Activated CD8-positive, alpha-beta memory T cell treated with anti-CD3 and anti-CD28 coated beads for 36 hours (primary cell): ENCODE measurements around the gene CTNNBL1. TPM values are rescaled to one million over a fixed set of nuclear protein-coding genes. Genes with fewer than 3 reads are reported as not detected.

Experiments used
- CTCF ChIA-PET: fragments of 350-600 bp; sonication (Branson Sonifier 250); formaldehyde crosslinking; loops from one replicate; lab custom pipeline; 2021; ENCODE audit warnings: antibody characterized with exemption; lab: Charles Lee
- POLR2A ChIA-PET: fragments of 350-600 bp; sonication (Branson Sonifier 250); formaldehyde crosslinking; loops from one replicate; lab custom pipeline; 2021; ENCODE audit warnings: antibody characterized with exemption; lab: Charles Lee
- total RNA-seq, 2 experiments: library from RNA; stranded (reverse); gene quantifications; one replicate each; pipeline ENCODE4 v1.2.3, GENCODE V29; 2021

The CTNNBL1 gene
- total RNA-seq, 2 experiments from 2014 or later = 97.6 to 97.8 TPM

DNA sequence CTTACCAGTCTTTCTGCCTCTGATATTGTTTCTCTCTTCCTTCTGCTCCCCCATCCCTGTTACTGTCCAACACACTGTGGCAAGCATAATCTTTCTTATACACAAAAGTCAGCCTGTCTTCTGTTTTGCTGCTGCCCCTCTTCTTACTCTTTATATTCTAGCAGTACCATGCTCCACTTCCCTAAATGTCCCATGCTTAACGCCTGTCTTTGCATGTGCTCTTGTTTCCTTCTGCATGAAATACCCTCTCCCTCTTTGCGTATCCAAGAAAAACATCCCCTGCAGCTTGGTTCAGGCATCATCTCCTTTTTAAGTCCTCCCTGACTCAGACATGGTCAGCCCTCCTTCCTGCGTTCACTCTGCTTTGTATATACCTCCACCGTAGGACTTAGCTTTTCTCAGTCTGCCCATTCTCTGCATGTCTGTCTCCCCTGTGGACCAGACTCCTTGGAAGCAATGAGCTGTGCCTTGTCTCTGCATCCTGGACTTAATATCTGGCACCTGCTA lies 103.9 kb downstream of the CTNNBL1 start:
- POLR2A ChIA-PET = no interaction called here

DNA sequence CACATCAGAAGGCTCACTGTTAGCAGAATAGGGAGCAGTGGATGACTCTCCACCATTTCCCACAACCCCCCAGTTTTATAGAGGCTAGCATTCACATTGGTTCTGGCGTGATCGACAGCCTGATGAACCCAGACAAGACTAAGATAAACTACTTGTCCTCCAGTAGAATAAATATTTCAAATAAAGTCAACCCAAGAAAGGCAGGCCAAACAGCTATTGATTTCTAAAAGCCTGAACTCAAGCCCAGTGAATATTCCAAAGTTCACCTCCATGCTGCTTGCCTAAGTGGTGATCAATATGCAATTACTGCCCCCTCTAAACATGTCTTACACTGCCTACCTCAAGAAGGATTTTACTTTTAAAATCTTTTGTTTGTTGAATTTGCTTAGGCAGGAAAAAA lies 104.5 kb downstream of the CTNNBL1 start:
- CTCF ChIA-PET = no interaction called here
- POLR2A ChIA-PET = no interaction called here

More for the DNA sequence above, 103.9 kb downstream of the CTNNBL1 start:
- CTCF ChIA-PET = no interaction called here

DNA sequence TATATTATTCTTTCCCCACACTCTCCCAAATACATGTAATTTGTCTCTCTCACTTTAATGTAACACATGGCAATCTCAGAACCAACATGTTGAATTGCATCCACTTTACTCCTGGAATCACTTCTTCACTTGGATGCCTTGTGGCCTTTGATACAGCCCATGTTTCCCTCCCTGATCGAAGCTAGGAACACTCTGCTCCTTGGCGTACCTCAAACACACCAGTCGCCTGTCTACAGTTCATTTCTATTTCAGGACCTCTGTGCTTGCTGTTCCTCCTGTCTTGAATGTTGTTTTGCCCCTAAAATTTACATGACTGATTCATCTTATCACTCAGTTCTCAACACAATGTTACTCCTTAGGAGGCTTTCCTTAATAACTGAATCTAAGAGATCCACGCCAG lies 106.8 kb downstream of the CTNNBL1 start:
- CTCF ChIA-PET = no interaction called here

DNA sequence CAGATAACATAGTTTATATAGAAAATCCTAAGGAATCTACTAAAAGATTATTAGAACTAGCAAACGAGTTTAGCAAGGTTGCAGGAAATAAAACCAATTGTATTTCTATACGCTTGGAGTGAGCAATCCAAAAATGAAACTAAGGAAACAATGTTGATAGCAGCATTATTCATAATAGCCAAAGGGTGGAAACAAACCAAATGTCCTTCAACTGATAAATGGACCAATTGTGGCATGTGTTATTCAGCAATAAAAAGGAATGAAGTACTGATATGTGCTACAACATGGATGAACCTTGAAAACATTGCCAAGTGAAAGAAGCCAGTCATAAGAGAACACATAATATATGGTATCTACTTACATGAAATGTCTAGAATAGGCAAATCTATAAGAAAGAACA lies 108.1 kb downstream of the CTNNBL1 start:
- CTCF ChIA-PET = no interaction called here
- POLR2A ChIA-PET = no interaction called here

More for the DNA sequence above, 106.8 kb downstream of the CTNNBL1 start:
- POLR2A ChIA-PET = no interaction called here

DNA sequence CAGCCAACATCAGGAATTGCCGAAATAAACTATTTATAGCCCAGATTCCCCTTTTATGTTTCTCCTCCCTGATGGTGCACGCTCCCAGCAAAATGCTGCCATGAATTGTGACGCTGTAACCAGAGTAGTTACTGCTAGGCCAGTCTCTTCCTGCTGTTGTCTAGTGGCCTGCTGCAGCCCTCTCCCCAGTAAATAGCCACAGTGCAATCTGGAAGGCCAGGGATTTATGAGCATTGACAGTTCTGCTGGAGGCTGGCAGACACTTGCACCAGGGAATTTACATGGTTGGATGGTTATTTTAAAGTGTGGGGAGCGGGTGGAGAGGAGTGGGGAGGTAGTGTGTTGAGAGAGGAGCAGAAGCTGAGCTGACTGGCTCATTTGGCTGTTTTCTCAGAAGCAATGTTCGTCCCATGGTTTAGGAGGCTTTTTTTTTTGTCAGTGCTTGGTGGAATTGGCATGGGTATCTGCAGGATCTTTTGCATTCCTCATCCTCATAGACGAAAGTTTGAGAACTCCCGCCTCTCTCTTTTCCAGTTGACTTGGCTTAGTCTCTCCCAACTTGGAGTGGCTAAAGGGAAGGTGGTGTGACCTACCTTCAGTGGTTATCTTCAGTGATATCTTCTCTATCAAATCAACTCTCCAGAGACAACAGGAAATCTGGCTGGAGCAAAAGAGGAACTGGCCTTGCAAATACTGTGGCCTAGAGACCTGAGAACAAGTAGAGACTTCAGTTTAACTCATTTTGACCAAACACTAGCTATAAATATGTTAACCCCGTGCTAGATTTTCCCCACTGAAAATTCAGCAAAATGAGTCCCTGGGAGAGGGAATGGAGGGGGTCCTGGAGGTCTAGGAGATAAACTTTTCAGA lies 109.8 kb downstream of the CTNNBL1 start:
- ChIA-PET POLR2A (no interaction called here), CTCF (interaction anchor here (0.6 to 1.2 kb wide), 2 partner anchors 22 to 476 kb away, joined by 3 to 4 read pairs; no protein-coding TSS in a partner anchor)

DNA sequence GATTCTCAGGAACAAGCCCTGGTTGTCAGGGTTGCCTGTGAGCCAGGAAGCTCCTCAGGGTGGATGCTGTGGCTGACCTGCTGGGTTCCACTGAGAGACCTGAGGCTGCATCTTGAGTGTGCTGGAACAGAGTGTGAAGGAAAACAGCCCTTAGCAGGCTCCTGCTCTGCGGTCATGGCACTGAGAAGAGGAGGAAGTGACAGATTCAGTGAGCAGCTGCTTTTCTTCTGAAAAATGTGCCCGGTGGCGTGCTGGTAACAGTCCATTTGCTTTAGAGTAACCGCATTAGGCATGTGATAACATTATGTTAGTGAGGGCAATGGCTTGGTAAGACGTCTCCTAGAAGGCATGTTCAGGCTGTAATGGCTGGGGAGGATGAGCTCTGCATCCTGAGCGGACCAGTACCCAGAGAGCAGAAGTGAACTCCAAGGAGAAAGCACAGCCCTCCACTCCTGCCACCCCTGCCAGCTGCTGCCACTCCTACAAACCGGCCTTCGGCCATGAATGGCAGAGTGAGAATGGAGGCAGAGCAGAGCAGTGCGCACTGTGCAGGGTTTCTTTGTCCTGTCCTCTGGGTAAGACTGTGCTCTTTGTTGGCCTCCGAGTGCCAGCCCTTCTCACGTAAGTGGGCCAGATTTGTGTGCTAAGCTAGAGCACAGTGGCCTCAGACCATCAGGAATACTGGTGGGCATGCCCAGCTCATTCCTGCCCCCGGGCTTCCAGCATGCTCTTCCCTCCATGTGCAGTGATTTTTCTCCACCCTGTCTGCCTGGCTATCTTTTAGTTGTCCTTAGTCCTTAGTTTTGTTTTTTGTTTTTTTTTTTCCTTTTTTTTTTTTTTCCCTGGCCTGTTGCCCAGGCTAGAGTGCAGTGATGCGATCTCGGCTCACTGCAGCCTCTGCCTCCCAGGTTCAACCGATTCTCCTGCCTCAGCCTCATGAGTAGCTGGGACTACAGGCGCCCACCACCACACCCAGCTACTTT lies 111.0 kb downstream of the CTNNBL1 start:
- ChIA-PET CTCF (interaction anchor here (1.2 kb wide), 1 partner anchor 23 kb away, joined by 3 read pairs; no protein-coding TSS in a partner anchor), POLR2A (no interaction called here)

DNA sequence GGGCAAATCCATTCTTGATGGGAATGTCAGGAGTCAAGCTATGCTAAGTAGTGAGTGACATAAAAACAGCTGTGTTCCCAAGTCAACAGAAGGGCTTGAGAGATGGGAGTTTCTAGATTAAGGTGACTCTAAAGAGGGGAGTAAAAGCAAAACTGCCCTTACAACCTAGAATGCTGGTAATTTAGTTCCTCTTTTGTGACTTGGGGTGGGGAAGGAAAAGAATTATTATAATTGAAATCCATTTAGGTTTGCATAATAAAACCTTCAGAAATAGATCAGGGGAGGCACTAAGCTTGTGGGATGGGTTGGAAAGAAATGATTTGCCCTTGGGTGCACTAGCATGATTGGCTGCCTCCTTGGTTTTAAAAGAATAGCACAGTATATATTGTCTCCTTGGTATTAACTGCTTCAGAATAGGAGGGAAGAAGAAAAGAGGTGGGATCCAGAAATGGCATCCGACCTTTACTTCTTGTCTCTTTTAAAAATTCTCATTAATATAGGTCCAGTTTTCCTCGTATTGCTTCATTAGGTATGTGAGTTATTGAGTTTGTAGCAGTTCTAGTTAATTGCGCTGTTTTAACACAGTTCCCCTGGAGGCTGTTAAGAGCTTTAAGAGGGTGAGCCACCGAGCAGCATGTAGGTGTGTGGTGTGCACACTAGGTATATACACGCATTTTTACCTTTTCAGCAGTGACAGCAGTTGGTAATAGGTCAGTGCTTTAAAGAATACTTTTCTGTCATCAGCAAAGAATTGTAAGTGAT lies 113.8 kb downstream of the CTNNBL1 start:
- CTCF ChIA-PET = no interaction called here

DNA sequence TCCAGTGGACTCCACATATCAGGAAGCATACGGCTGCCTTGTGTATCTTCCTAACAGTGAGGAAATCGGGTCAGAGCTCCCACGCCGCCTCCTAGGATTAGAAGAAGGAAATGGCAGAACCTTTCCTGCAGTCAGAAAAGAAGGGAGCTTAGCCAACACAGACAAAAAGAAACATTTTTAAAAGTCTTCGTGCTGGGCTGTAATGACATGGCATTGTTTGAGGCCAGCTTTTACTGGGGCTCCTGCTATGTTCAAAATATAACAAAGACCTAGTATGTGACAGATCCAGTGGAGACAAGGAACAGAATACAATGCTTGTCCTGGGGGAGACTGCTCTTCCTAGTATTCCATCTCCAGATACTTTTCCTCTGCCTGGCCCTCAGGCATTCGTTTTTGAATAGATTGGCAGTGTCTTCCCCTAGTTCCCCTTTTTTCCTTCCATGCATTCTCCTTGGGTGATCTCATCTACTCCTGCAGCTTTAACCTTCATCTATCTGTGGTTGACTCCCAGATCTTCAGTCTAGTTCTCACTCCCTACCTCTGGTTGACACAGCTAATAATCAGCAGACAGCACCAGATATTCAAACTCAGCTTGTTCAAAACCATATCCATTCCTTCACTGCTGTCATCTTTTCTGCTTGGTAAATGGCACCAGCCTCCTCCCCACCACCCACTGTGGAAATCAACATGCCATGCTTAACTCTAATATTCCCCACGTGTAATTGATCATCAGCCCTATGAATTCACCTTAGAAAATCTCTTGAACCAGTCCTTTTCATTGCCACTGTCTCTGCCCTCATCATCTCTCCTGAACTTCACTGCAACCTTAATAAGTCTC lies 114.6 kb downstream of the CTNNBL1 start:
- ChIA-PET CTCF (no interaction called here), POLR2A (no interaction called here)

More for the DNA sequence above, 113.8 kb downstream of the CTNNBL1 start:
- POLR2A ChIA-PET = no interaction called here

DNA sequence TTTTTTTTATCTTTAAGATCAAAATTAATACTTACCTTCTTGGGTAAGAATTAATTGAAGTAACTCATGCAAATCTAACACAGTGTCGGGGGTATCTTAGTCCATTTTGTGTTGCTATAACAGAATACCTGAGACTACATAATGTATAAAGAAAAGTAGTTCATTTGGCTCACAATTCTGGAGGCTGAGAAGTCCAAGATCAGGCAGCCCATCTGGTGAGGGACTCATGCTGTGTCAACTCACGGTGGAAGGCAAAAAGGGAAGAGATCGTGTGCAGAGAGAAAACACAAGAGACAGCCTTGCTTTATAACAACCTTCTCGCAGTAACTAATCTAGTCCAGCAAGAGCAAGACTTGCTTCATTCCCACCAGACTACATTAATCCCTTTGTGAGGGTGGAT lies 116.2 kb downstream of the CTNNBL1 start:
- POLR2A ChIA-PET = no interaction called here
- CTCF ChIA-PET = no interaction called here

DNA sequence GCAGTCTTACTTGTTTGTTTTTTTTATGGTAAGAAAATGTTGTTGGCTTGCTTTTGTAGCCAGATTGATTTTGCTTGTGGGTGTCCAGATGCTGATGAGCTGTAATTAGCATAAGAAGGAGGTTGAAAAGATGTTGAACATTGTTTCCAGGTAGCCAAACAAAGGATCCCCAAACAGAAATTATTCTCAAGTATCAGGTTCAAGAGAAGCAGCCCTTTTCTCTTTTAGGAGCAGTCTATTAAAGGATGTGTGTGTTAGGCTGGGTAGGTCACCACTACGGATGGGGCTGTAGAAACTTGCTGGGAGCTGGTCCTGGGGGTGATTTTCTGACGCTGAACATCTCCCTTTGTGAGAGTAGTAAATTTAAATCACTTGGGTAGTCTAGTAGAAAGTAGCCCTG lies 122.2 kb downstream of the CTNNBL1 start:
- CTCF ChIA-PET = no interaction called here
- POLR2A ChIA-PET = no interaction called here

DNA sequence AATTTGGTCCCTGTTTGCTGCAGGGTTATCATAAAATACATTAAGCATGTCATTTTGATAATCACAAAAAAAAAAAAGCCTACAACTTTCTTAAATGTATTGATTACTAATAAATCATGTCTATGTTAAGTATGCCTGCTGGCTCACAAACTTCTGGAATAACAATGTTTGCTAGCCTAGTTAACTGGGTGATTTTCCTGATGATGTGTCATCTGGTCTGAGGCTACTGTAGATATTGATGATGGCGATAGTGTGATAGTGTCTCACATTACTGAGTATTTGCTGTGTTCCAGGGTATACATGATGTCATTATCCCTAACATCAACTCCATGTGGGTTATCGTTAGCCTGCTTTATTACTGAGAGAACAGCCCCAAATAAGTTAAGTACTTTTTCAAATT lies 122.9 kb downstream of the CTNNBL1 start:
- CTCF ChIA-PET = no interaction called here
- POLR2A ChIA-PET = no interaction called here

DNA sequence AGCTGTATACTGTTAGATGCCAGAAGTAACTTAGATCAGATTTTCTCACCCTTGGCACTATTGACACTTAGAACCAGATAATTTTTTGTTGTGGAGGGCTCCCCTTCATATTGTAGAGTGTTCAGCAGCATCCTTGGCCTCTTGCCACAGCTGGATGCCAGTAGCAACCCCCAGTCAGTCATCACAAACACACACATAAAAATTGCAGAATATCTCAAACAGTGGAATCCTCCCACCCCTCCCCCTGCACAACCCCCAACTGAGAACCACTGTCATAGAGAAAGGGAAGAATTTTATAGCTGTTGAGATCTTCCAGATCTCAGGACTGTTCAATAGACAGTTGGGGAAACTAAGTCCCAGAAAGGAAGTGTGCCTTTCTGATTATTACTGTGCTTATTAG lies 127.9 kb downstream of the CTNNBL1 start:
- ChIA-PET CTCF (interaction anchor here (0.6 kb wide), 1 partner anchor 339 kb away, joined by 3 read pairs; no protein-coding TSS in a partner anchor), POLR2A (no interaction called here)

DNA sequence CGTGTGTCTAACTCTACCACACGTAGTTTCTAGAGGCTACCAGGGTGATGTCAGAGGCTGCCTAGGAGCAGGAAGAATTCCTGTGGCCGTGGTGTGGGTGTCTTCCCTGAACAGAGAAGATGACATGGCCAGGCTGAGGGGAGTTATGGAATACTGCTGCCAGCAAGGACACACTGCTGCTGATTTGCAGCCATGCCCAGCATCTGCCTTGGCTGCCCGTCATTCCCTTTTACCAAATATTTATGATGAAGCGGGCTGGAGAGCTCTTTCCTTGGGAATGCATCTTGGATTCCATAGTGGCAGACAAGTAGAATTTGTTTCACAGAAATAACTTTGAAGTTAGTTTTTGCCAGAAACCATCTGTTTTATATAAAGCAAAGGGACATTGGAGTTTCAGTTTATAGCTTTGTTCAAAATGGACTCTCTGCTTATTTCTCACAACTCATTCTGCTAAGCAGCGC lies 128.3 kb downstream of the CTNNBL1 start:
- ChIA-PET CTCF (no interaction called here), POLR2A (no interaction called here)

DNA sequence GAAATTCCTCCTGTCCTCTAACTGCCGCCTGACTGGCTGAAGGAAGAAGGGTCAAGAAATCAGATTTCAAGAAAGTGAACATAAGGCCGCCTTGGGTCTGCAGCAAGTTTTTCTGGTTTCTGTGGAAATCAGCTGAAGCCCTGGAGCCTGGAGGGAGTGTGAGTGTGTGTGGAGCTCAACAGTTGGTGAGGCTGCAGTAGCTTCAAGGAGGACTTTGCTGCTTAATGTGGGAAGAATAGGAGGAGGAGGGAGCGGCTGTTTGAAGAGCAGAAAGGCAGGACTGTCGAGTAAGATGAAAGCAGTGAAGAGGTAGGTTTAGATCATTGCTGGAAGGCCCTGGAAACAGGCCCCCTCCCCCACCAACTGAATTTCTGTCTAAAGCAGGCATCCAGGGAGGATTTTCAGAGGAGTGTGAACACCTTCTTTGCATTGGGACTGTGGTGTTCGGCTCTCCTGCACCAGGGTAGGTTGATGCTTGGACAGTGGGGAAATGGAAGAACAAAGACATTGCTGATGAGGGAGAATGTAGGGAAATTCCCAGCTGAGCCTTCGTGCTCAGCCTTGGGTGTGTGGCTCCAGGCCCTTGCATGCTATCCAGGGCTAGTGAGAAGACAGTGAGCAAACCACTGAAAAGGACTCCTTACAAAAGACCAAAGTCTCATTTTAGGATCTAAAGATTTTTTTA lies 129.6 kb downstream of the CTNNBL1 start:
- CTCF ChIA-PET = no interaction called here
- POLR2A ChIA-PET = no interaction called here

DNA sequence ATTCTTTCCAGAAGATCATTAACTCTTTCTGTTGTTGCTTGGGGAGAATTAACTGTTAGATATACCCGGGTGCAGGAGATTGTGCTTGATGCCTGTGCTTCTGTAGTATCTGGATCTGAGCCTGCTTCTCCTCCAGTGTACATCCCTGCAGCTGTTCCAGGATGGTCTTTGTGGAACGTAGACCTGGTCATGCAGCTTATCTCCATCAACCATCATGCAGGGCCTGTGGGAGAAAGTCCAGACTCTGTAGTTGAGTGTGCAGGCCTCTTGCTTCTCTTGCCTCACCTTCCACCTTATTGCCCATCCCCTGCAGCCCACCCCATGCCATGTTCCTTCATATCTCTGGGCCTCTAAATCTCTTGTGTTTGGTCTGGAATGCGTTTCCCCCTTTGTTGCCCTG lies 133.8 kb downstream of the CTNNBL1 start:
- POLR2A ChIA-PET = no interaction called here
- CTCF ChIA-PET = no interaction called here

DNA sequence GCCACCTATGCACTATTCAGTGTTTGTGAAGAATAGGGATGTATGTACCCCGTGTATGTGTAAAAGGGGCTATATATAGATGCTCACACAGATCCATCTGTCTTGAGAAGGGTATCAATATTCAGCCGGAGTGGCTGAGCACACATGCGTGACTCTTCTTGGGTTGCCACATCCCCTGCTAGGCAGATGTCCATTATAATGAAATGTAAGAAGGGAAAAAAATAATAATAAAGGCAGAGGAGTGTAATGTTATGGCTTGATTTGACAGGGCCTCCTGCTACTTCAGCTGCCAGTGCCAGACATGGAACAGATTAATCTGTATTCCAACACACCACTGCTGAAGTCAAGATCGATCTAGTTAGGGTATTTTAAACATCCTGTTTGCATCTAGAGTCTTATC lies 134.9 kb downstream of the CTNNBL1 start:
- POLR2A ChIA-PET = no interaction called here
- CTCF ChIA-PET = interaction anchor here (0.7 kb wide), 1 partner anchor 200 kb away, joined by 3 read pairs; no protein-coding TSS in a partner anchor

DNA sequence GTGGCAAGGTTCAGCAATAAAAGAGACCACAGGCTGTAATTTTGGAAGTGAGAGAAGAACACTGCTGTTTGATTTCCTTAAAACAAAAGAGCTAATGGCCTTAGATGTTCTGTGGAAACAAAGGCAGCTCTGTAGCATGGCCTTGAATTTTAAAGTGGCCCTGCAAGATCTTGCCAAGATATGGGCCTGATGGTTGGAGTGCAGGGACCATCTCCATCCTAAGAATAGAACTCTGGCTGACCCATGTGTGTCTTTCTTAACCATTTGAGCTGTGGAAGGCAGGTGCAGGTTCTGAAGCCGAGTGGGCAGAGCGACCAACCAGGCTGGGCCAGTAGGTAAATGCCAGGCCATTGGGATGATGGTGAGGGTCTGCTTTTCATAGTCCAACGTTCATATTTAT lies 135.3 kb downstream of the CTNNBL1 start:
- CTCF ChIA-PET = no interaction called here

More for the DNA sequence above, 135.3 kb downstream of the CTNNBL1 start:
- POLR2A ChIA-PET = no interaction called here
